ENCODE measurements around the gene ATXN7L3.
"Not testable (repeated sequence)": the region's sequence is repeated elsewhere in the genome, so short reads cannot be mapped to it uniquely, and the experiment has no call there.

Gene ATXN7L3

DNA sequence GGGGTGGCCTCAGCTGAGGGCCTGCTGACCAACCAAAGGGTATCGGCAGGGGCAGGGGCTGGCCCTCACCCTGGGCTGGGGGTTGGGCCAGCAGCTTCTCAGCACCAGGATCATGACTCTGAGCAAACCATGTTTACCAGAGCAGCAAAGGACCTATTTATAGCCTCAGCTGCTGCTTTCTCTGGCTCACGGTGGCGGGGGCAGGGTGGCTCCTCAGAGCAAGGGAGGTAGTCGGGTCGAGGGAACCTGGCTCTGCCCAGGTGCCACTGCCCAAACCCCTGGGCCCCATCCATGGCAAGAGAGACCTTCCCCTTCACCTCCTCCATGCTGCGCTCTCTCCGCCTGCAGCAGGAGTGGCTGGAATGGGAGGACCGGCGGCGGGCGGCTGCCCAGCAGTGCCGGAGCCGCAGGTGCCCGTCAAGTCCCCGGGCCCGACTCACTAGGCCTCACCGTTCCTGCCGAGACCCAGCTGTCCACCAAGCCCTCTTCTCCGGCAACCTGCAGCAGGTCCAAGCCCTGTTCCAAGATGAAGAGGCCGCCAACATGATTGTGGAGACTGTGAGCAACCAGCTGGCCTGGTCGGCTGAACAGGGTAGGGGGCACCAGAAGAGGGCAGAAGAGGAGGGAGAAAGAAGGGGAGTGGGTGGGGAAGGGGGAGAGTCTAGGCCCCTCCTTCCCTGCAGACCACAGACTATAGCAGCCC is 29.0 kb downstream of the ATXN7L3 start, which contains the start of gene ASB16:
Gene ASB16, plus strand, starts transcription at position 206 of the 703 bp plus-strand sequence. Its CDS starts 86 bp downstream, at position 292.
- DNase-seq: no peak

DNA sequence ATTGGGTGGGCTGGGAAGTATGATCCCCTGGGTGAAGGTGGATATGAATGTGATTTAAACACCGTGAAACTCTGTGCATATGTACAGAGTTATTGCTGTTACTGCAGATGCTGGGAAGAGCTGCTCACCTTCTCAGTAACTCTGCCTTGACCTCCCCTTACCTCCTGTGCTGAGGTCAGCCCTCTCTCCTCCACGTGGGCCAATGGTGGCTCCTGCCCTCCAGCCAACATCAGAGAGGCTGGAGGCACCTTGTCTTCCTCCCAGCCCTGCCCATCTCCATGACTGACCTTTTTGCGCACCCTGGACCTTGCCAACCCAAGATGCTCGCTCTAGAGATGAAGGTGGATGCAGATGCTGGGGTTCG is 29.6 kb downstream of the ATXN7L3 start:
- DNase-seq: no peak

DNA sequence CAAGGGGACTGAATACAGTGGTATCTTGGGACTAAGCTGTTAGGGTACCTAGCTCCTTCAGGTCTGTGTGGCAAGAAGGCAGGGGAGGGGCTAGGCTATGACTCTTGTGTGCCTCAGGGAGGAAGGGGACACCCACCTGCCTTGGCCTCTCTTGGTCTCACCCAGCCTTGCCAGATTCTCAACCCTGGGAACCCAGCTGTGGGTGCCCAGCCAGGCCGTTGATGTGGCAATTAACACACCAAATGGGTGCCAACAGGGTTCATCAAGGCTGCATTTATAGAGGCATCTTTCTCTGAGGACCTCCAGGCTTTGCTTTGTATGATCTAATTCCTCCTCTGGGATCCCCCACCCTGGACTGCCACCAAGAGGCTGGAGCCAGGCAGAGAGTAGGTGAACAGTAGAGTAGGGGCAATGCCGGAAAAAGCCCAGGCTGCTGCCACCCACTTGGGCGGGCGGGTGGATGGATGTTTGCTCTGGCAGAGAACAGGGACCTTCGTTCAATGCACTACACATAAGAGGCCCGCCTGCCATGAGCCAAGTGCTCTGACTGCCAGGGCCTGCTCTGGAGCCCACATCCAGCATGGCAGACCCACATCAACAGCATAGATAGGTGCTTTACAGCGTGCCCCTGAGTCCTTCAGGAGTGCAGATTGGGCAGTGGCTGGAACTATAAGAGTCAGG is 32.4 kb downstream of the ATXN7L3 start:
- DNase-seq: no peak

DNA sequence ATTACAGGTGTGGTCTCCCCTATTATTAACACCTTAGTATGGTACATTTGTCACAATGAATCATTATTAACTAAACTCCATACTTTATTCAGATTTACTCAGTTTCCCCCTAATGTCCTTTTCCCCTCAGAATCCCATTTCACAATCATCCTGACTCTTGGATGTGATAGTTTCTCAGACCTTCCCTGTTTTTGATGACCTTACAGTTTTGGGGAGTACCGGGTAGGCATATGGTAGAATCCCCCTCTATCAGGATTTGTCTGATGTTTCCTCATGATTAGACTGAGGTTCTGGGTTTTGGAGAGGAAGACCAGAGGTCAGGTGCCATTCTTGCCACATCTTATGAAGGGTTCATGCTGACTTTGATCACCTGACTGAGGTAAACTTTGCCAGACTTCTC is 35.2 kb downstream of the ATXN7L3 start:
- no peak for DNase-seq

DNA sequence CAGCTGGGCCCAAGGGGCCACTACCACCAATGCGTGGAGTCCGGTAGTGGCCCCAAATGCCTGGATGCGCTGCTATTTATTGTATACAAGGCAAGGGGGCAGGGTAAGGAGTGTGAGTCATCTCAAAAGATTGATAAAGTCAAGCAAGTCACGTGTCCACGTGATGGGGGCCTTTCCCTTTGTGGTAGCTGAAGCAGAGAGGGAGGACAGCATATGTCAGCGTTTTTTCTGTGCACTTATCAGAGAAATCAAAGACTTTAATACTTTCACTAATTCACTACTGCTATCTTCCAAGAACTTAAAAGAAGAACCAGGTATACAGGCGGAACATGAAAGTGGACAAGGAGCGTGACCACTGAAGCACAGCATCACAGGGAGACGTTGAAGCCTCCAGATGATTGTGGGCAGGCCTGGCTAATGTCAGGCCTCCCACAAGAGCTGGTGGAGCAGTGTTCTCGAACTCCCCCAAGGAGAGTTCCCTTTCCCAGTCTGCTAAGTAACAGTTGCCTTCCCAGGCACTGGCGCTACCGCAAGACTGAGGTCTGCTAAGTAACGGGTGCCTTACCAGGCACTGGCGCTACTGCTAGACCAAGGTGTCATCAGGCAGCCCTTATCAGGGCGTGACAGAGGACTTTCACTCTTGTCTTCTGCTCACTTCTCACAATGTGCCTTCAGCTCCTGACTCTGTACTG is 40.0 kb downstream of the ATXN7L3 start:
- DNase-seq: peak; percentile 15 to 61

DNA sequence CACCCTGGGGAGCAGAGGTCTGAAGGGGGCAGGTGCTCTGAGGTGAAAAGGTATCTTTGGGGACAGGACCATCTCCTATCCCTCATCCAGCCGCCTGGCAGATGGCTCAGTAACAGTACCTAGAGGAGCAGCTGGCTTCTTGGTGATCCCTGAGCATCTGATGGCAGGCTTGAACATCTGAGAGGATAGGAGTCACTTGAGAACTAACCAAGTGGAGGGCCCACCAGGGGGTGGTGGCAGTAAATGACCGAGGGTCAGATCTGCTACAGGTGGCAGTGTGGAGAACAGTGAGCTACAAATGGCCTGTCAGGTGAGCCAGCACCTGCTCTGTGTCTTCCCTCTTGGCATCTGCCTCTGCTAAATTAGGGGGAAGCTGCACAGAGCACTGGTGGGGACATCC is 44.2 kb downstream of the ATXN7L3 start:
- DNase-seq: no peak

DNA sequence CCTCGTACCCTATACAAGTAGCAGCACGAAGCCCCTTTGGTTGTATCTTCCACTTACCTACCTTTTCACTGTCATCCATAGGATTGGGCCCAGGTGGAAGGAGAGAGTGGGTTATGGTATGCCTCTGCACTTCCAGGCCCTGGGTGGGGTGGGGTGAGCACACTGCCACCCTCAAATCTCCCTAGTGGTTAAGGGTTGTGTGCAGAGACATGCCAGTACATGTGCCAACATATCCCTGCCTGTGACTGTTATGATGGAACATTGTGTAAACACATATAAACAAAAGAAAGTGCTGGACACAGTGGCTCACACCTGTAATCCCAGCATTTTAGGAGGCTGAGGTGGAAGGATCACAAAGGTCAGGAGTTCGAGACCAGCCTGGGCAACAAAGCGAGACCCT is 46.8 kb downstream of the ATXN7L3 start:
- no peak for DNase-seq

DNA sequence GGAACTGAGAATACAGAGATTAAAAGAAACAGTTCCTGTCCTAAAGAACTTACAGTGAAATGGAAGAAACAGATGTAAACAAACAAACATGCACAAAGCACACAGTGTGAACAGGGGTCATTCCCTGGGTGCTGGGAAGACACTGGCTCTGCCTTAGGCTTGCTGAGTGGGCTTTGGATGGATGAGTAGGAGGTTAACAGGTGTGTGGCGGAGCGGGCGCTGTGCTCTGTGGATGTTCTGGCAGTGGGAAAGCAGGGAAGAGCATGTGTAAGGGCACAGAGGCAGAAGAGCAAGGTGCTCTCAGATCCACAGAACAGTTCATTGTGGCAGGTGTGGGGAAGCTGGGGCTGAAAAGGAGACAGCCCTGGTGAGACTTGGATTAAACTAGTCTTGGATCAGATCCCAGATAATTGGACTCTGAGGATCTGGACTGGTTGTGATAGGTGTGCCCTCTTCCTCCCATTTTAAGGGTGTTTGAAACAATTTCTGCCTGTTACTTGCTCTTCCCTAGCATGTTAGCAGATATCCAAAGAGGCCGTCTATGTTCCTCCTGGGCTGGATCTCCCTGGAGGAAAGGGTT is 49.8 kb downstream of the ATXN7L3 start:
- DNase-seq: no peak

DNA sequence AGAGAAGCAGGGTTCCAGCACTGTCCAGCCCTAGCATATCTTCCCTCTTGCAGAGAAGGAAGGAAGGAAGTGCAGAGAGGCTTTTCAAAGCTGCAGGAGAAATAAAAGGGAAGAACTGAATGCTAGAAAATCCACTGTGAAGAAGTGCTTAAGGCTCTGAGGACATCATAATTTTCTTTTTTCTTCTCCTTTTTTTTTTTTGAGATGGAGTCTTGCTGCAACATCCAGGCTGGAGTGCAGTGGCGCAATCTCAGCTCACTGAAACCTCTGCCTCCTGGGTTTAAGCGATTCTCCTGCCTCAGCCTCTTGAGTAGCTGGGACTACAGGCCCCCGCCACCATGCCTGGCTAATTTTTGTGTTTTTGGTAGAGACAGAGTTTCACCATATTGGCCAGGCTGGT is 50.6 kb downstream of the ATXN7L3 start:
- DNase-seq: not testable (repeated sequence)

DNA sequence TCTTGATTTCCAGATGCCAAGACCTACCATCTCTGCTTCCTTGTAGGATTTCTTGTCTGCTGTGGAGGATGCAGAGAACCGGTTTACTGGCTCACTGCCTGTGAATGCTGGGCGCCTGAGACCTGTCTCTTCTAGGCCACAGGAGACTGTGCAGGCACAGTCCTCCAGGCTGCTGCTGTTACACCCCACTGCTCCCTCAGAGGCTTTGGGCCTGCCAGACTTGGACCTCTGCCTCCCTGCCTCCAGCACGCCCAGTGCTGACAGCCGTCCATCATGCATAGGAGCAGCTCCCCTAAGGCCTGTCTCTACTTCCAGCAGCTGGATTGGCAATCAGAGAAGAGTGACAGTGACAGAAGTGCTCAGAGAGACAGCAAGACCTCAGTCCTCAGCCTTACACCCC is 51.9 kb downstream of the ATXN7L3 start:
- DNase-seq: no peak

DNA sequence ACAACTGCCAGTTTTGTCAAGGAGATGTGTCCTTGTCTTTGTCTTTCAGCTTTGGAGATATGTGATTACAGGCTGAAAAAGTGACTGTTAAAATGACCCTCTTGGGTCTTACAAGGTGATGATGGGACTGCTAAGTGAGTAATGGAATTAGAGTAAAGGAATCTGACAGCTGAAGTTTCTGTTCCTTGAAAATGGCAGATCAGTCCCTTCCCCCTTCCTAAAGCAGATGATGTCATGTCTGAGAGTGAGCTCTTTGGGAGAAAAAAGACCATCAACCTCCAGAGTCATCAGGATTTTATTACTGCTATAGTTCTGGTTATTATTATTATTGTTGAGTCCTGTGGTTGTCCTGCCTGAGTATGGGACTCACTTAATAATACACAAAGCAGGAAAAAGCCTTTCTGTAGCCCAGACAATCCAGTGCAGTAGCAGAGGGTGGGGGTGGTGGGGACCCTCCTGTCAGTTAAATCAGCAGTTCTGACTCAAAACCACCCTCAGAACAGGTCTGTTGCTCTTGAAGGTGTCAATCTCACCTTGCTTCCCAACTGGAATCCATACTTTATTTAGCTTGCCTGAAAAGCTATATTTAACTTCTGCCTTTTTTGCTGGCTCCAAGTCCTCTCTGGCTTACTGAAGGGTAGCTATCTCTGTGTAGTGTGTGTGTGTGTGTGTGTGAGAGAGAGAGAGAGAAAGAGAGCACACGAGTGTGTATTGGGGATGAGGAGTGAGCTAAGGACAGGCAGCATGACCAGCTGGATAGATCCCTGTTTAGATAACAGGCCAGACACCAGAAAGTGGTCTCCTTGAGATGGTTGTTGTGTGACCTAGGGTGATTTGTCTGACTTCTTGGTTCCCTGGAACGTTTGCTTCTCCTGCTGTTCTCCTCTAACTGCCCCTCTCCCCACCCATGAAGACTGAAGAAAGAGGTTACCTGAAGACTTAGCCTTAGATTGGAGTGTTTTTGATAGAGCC is 53.0 kb downstream of the ATXN7L3 start:
- no peak for DNase-seq

DNA sequence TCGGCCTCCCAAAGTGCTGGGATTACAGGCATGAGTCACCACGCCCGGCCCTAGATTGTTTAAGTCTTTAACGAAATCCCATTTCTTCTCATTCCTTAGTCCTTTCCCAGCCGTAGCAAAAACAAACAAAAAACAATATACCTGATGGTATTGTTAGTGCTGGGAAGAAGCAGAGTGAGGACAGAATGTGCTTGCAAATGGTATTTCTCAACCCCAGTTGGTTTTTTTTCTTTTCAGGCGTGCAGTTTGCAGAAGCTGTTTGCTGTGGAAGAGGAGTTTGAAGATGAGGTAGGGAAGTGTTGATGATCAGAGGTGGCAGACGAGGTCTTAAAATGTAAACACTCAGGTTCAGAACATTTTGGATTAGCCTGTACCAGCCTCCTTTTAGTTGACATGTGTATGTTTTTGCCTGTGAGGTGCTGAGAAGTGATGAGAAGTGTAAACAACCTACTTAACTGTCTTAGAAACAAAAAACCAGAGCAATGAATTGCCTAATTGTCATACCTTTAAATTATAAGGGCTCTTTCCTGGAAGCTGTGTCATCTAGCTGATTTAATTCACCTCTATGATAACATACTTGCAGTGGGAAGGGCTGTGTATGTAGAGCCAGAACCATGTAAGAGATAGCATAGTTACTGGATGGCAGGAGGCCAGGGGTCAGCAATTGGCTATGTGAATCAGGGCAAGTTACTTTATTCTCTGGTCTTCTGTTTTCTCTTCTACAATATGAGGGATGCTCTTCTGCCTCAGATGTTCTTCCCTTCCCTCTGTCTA is 54.5 kb downstream of the ATXN7L3 start:
- DNase-seq: no peak

DNA sequence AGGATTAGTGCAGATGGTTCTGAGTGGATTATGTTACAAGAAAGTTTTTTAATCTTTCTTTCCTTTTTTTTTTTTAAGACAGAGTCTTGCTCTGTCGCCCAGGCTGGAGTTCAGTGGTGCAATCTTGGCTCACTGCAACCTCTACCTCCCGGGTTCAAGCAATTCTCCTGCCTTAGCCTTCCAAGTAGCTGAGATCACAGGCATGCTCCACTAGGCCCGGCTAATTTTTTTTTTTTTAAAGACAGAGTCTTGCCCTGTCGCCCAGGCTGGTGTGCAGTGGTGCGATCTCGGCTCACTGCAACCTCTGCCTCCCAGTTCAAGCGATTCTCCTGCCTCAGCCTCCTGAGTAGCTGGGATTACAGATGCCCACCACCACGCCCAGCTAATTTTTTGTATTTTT is 55.8 kb downstream of the ATXN7L3 start:
- not testable (repeated sequence) for DNase-seq

All from CD4-positive, alpha-beta T cell treated with Interferon alpha-2 for 1 hour (primary cell).